GM12874 (cell line): ENCODE results near the gene PHF14.

Experiments used
- TF ChIP-seq, protein P1 (sequence below): IDR thresholded peaks from 2 replicates; pipeline ENCODE4 v1.5.1; 2011; ENCODE audit warnings: low read depth, mild to moderate bottlenecking, control low read depth, low read length, moderate library complexity; ENCODE audit not compliant: insufficient read depth

PHF14 gene

DNA sequence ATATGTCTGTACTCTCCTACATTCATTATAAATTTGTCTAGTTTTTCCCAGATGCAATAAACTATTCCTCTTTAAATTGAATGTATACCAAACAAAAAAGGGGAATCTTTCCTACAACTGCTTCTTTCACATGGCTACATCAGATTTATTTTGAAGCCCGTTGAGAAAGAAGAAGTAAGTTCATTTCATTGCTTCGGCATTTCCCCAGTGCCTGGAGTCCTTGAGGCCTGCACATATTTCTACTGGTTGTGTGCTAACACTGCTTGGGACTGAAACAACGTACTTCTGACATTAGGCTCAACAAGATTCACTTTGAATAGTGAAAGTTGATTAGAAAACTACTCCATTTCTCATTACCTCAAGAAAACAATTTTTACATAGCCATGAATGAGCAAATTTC lies 201.7 kb downstream of the PHF14 start:
- TF ChIP-seq, protein P1, sequence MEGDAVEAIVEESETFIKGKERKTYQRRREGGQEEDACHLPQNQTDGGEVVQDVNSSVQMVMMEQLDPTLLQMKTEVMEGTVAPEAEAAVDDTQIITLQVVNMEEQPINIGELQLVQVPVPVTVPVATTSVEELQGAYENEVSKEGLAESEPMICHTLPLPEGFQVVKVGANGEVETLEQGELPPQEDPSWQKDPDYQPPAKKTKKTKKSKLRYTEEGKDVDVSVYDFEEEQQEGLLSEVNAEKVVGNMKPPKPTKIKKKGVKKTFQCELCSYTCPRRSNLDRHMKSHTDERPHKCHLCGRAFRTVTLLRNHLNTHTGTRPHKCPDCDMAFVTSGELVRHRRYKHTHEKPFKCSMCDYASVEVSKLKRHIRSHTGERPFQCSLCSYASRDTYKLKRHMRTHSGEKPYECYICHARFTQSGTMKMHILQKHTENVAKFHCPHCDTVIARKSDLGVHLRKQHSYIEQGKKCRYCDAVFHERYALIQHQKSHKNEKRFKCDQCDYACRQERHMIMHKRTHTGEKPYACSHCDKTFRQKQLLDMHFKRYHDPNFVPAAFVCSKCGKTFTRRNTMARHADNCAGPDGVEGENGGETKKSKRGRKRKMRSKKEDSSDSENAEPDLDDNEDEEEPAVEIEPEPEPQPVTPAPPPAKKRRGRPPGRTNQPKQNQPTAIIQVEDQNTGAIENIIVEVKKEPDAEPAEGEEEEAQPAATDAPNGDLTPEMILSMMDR, result no peak

DNA sequence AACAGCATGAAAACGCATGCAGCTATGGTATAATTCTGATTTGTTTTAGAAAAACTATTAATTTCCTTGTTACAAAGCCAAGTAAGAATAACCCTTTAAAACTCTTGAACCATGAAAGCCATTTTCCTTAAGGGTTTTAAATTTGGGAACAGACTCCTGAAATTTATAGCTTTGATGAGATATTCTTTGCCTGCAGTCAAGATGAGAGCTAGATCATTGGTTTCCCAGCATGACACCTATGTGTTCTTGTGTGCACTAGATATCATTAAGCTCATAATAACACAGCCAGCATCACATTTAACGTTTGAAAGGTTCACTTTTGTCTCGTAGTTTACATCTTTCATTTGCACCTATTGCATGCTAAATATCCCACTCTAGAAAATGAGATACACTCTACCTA lies 202.2 kb downstream of the PHF14 start:
- TF ChIP-seq, protein P1, result no peak

DNA sequence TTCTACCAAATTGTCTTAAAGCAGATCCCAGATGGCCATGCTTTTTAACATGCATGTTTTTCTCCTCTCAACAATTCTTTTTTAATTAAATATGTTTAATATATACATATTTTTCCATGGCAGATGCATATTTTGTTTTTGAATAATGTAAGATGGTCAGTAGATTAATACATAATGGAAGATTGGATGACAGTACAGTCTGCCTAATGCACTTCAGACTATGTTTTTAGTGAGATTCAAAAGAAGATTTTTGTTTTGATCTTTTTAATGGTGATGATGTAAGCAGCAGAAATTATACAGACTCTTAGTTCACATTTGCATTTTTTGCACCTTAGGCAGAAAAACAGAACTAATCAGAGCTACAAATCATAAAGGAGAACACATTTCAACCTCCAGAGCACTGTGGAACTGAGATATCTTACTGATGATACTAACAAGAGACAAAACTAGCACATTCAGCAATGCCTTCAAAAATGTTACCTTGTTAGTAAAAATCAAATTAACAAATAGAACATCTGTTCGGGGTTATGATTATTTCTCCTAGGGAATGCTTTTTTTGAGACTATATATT lies 203.4 kb downstream of the PHF14 start:
- TF ChIP-seq, protein P1, result no peak

DNA sequence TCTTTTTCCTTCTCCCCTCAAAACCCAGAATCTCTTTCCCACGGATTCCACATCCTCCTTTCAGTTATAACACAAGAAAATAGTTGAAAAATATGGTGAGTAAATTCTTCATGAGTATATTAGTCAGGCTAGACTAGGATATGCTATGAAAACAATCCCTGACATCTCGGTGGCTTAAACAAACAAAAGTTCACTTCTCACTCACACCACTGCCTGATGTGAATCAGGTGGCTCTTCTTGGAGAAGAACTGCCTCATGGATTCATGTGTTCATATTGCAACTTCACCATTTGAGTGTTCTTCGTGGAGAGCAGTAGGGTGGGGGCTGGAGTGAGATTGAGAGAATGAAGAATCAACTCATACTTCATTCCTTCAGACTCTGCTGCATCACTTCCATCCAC lies 204.1 kb downstream of the PHF14 start:
- TF ChIP-seq, protein P1, result no peak

DNA sequence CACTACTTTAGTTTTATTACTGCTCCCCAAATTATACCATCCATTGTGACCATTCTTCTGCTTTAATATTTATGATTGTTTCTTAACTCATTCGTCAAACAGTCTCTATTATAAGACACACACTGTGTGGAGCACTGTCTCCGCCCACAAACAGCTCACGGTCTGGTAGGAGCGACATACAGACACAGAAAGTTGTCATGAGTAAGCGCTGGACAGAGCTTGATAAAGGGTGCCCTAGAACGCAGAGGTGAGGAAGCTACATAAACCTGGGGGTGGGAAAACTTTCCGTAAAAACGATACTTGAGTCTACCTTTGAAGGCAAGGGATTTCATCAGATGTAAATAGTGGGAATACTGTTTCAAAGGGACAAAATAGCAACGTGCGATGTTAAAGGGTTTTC lies 207.9 kb downstream of the PHF14 start:
- TF ChIP-seq, protein P1, result no peak

DNA sequence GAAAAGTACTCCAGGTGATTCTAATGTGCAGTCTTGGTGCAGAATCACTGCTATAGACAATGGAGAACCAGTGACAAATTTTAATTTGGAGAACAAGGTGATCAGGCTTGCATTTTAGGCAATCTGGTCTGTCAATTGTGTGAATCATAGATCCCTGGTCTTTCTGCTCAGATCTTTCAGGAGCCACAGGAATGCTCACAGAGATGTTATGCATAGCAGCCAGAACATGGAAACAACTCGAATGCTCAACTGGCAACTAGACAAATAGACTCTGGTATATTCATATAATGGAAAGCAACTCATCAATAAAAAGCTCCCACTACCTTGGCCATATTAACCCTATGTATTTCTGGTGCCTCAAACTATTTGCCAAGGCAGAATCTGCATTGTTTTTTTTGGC lies 209.1 kb downstream of the PHF14 start:
- TF ChIP-seq, protein P1, result no peak

DNA sequence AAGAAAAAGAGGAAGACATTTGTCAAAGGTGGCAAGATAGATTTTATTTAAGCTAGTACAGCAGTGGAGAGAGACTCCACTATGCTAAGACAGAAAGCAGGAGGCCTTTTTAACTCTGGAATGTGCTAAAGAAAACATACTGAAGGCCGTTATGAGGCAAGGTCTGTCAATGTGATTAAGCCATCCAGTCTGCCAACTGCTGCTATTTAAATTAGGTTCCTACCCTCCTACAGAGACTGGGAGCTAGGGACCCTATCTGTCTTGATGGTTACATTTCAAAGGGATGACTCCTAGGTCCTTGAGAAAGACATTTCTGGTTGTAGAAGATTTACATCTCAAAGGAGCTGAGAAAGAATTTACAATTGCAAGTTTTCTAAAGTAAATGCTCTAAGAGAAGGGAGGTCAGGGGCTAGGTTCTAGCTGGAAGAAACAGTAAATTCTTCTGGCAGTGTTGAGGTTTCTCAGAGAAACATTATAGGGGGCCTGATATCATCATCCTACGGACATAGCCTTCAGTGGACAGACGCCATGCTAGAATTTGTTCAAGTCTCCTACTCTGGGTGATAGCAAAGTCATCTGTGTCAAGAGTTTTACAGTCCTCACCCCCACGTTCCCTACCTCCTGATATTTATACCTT lies 211.6 kb downstream of the PHF14 start:
- TF ChIP-seq, protein P1, result no peak
